ENCODE data around the gene CDC5L. TPM values are rescaled to one million over a fixed set of nuclear protein-coding genes. Genes with fewer than 3 reads are reported as not detected.
A peak's percentile ranks its signal among the peaks of the same experiment; 100 is the strongest.

The CDC5L gene
- total and polyA plus RNA-seq, 2 experiments from 2014 or later: 27.0 to 32.5 TPM

- Mint-ChIP-seq H3K4me3 (no peak overlapping the region), H3K9me3 (no peaks in the 10 kb centered on the region), H3K27me3 (ENCODE audit: insufficient read depth, low read depth, poor library complexity) (peaks cover 5% of the 10 kb centered on the region), H3K36me3 (ENCODE audit: low read depth) (no peaks in the 10 kb centered on the region), H3K4me1 (peaks cover 22% of the 10 kb centered on the region), H3K27ac (peak overlapping the region; percentile 44; the same call in 1 of the 2 replicates)
- H3K9me2 ChIP-seq (ENCODE audit: insufficient read depth): no peaks in the 10 kb centered on the region
- H3K4me2 ChIP-seq: no peak overlapping the region
- H2AFZ ChIP-seq: 0 out of 2 replicates have a peak overlapping the region, but pooled peaks have one; percentile 53
- no peak overlapping the region for H3K27ac ChIP-seq (ENCODE audit: low read depth)
- H3K4me3 ChIP-seq: no peak overlapping the region
- ATAC-seq (no peak), DNase-seq (ENCODE audit: low spot score) (no peak)
- no peaks in the 10 kb centered on the region for H4K20me1 ChIP-seq (replicated peaks; ENCODE audit: insufficient read depth)
- H3F3A ChIP-seq (replicated peaks; ENCODE audit: low read depth): no peaks in the 10 kb centered on the region
- peaks cover 10% of the 10 kb centered on the region; the same call in 1 of the 2 replicates for H3K4me1 ChIP-seq (ENCODE audit: insufficient read depth)
- TF ChIP-seq CREB1 (CRISPR knock-in tag; IDR thresholded peaks at IDR 0.05; ENCODE audit: low read depth): no peak
- H3K79me2 ChIP-seq (replicated peaks; ENCODE audit: insufficient read depth): no peaks in the 10 kb centered on the region
- H3K27me3 ChIP-seq (ENCODE audit: insufficient read depth): no peaks in the 10 kb centered on the region
- no peaks in the 10 kb centered on the region for H3K36me3 ChIP-seq (ENCODE audit: insufficient read depth)
Measured at GRCh38 chr6:44480097-44480541, 92.6 kb downstream of the CDC5L start.

GRCh38 chr6:44481056-44481455, 93.5 kb downstream of the CDC5L start:
- DNase-seq (ENCODE audit: low spot score): peak; percentile 39
- Histone ChIP-seq H3K4me3 (no peak overlapping the region), H2AFZ (peak overlapping the region; percentile 16; the same call in 1 of the 2 replicates), H3K9me2 (ENCODE audit: insufficient read depth) (no peaks in the 10 kb centered on the region), H3K36me3 (ENCODE audit: insufficient read depth) (no peaks in the 10 kb centered on the region), H3F3A (replicated peaks; ENCODE audit: low read depth) (no peaks in the 10 kb centered on the region), H3K27ac (ENCODE audit: low read depth) (no peak overlapping the region), H3K79me2 (replicated peaks; ENCODE audit: insufficient read depth) (no peaks in the 10 kb centered on the region), H4K20me1 (replicated peaks; ENCODE audit: insufficient read depth) (no peaks in the 10 kb centered on the region), H3K4me2 (no peak overlapping the region), H3K27me3 (ENCODE audit: insufficient read depth) (no peaks in the 10 kb centered on the region), H3K4me1 (ENCODE audit: insufficient read depth) (peaks cover 6% of the 10 kb centered on the region; the same call in 1 of the 2 replicates)
- Mint-ChIP-seq H3K27ac (peak overlapping the region; percentile 23; the same call in 1 of the 2 replicates), H3K4me1 (peaks cover 25% of the 10 kb centered on the region), H3K36me3 (ENCODE audit: low read depth) (no peaks in the 10 kb centered on the region), H3K9me3 (no peaks in the 10 kb centered on the region), H3K4me3 (no peak overlapping the region), H3K27me3 (ENCODE audit: insufficient read depth, low read depth, poor library complexity) (peaks cover 2% of the 10 kb centered on the region)
- ATAC-seq: peak; percentile 46
- no peak for TF ChIP-seq ETS1 (IDR thresholded peaks at IDR 0.05)
- peak in 1 of 2 experiments; percentile 28; a peak in 1 of 4 replicates for TF ChIP-seq CTCF (conservative IDR thresholded peaks at IDR 0.05; ENCODE audit: low read depth in 2 of 2)
- TF ChIP-seq EZH2 (IDR thresholded peaks at IDR 0.05; ENCODE audit: low read depth, unreplicated experiment): no peak
- TF ChIP-seq ZNF114 (CRISPR knock-in tag; IDR thresholded peaks at IDR 0.05): no peak

GRCh38 chr6:44481760-44482159, 94.3 kb downstream of the CDC5L start:
- no peak overlapping the region for H3K27ac Mint-ChIP-seq
- Histone ChIP-seq H3K4me1 (ENCODE audit: insufficient read depth) (peaks cover 6% of the 10 kb centered on the region; the same call in 1 of the 2 replicates), H3K27me3 (ENCODE audit: insufficient read depth) (no peaks in the 10 kb centered on the region), H3K79me2 (replicated peaks; ENCODE audit: insufficient read depth) (no peaks in the 10 kb centered on the region), H4K20me1 (replicated peaks; ENCODE audit: insufficient read depth) (no peaks in the 10 kb centered on the region), H2AFZ (no peak overlapping the region; the same call in 1 of the 2 replicates), H3K9me2 (ENCODE audit: insufficient read depth) (no peaks in the 10 kb centered on the region), H3K4me3 (no peak overlapping the region), H3K36me3 (ENCODE audit: insufficient read depth) (no peaks in the 10 kb centered on the region), H3K4me2 (no peak overlapping the region), H3F3A (replicated peaks; ENCODE audit: low read depth) (no peaks in the 10 kb centered on the region), H3K27ac (ENCODE audit: low read depth) (no peak overlapping the region)
- ATAC-seq: no peak
- no peak for DNase-seq (ENCODE audit: low spot score)
- no peaks in the 10 kb centered on the region for H3K36me3 Mint-ChIP-seq (ENCODE audit: low read depth)
- no peaks in the 10 kb centered on the region for H3K27me3 Mint-ChIP-seq (ENCODE audit: insufficient read depth, low read depth, poor library complexity)
- H3K4me3 Mint-ChIP-seq: no peak overlapping the region
- no peaks in the 10 kb centered on the region for H3K9me3 Mint-ChIP-seq
- peaks cover 30% of the 10 kb centered on the region for H3K4me1 Mint-ChIP-seq
- TF ChIP-seq ZNF114 (CRISPR knock-in tag; IDR thresholded peaks at IDR 0.05): no peak
- TF ChIP-seq JUNB (IDR thresholded peaks at IDR 0.05; ENCODE audit: unreplicated experiment): no peak
- no peak for TF ChIP-seq ZNF462 (CRISPR knock-in tag; IDR thresholded peaks at IDR 0.05)
- no peak for TF ChIP-seq CREB1 (CRISPR knock-in tag; IDR thresholded peaks at IDR 0.05; ENCODE audit: low read depth)

Data from GM23338 (cell line).